Lower lobe of right lung (tissue), 2 donors: ENCODE measurements around the gene CA12. TPM values are rescaled to one million over a fixed set of nuclear protein-coding genes. Genes with fewer than 3 reads are reported as not detected.

Experiments
- ATAC-seq, 2 donors: fragments of 200-7000 bp; cut with Tn5 transposase; one replicate each; pipeline ENCODE4 v1.9.1; 2020 to 2022; ENCODE audit warnings: mild to moderate bottlenecking in 2 of 2, moderate library complexity in 2 of 2
- DNase-seq: peaks from one replicate; pipeline ENCODE4 v3.0.0-alpha.2; 2020
- H3K27ac ChIP-seq: fragments of 200-600 bp; one replicate; pipeline ENCODE4 v1.8.0; 2022
- H3K27me3 ChIP-seq: fragments of 200-600 bp; one replicate; pipeline ENCODE4 v1.8.0; 2022; ENCODE audit warnings: low read depth
- H3K36me3 ChIP-seq: fragments of 200-600 bp; one replicate; pipeline ENCODE4 v1.8.0; 2022; ENCODE audit warnings: mild to moderate bottlenecking
- H3K4me1 ChIP-seq: fragments of 200-600 bp; one replicate; pipeline ENCODE4 v1.8.0; 2022
- H3K4me3 ChIP-seq: fragments of 200-600 bp; one replicate; pipeline ENCODE4 v1.8.0; 2022; ENCODE audit warnings: mild to moderate bottlenecking
- H3K9me3 ChIP-seq: fragments of 200-600 bp; one replicate; pipeline ENCODE4 v1.8.0; 2022
- intact Hi-C: fragments of 100-400 bp; cut with DNase I; formaldehyde crosslinking; loops from one replicate; pipeline ENCODE4 v1.11.0; 2022
- total RNA-seq: library from RNA; stranded (reverse); fragmentation: NEBNext Ultra II Directional; extraction: Animal tissue kit (Norgen Biotek cat#: 25700); gene quantifications from one replicate; pipeline ENCODE4 v1.2.1, GENCODE V29; 2021
- TF ChIP-seq, protein P1 (sequence below): fragments of 200-600 bp; IDR thresholded peaks from one replicate; pipeline ENCODE4 v1.8.0; 2022; ENCODE audit warnings: antibody characterized with exemption, mild to moderate bottlenecking
- donor health status: DM: no; HTN: yes; CAD: no; lungs with severe emphysema.

CA12 gene
- total RNA-seq, 1 donor from 2014 or later = 4.9 TPM

DNA sequence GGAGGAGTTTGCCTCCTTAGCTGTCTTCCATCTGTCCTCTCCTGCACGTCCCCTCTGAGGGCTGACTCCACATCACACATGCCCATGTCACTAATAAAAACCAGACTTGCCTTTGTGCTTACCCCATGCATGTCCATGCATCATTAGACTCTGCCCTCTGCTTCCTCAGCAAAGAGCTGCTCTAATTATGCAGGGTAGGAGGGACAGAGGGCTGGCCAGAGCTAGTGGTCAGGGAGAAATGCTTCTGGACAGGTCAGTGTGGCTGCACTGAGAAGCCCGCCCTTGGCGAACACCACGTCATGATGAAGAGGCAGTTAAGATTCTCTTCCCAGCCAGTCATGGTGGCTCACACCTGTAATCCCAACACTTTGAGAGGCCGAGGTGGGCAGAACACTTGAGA, 8.9 kb downstream of the CA12 start:
- no peaks in the 10 kb centered on the region for H3K36me3 ChIP-seq
- intact Hi-C loops = no loop called here
- peaks cover 25% of the 10 kb centered on the region for H3K4me1 ChIP-seq
- H3K27me3 ChIP-seq = peaks cover under 1% of the 10 kb centered on the region
- DNase-seq (no peak), ATAC-seq (no peak)
- TF ChIP-seq, protein P1, sequence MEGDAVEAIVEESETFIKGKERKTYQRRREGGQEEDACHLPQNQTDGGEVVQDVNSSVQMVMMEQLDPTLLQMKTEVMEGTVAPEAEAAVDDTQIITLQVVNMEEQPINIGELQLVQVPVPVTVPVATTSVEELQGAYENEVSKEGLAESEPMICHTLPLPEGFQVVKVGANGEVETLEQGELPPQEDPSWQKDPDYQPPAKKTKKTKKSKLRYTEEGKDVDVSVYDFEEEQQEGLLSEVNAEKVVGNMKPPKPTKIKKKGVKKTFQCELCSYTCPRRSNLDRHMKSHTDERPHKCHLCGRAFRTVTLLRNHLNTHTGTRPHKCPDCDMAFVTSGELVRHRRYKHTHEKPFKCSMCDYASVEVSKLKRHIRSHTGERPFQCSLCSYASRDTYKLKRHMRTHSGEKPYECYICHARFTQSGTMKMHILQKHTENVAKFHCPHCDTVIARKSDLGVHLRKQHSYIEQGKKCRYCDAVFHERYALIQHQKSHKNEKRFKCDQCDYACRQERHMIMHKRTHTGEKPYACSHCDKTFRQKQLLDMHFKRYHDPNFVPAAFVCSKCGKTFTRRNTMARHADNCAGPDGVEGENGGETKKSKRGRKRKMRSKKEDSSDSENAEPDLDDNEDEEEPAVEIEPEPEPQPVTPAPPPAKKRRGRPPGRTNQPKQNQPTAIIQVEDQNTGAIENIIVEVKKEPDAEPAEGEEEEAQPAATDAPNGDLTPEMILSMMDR = no peak
- H3K9me3 ChIP-seq = no peaks in the 10 kb centered on the region
- no peak overlapping the region for H3K4me3 ChIP-seq
- no peak overlapping the region for H3K27ac ChIP-seq

DNA sequence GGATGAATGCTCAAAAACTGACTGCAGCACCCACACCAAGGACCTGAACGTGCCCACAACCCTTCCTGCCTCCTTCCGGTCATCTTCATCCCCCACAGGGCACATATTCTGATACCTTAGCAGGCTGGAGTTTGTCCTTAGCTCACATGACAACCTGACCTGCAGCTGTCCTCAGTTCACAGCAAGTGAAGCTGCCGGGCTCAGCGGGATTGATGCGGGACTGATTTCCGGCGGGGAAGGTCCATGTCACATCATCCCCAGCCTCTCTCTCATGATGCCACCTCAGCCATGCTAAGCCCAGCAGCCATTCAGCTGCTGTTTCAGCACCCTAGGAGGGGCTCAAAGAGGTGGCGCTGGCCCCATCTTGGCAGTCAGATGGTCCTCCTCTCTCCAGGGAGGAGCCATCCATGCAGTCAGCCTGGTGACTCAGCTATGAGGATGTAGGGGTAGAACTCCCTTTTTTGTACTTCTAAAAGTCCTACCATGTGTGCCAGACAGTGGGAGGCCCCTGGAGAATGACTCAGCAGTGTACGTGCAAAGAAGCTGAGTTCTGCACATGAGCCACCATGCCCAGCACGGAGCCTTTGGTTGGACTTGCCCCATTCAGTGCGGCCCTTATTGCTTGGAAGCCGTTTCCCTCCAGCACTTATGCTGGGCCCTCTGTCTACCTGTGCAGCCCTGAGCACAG, 9.5 kb downstream of the CA12 start:
- Histone ChIP-seq H3K27ac (no peak overlapping the region), H3K27me3 (no peaks in the 10 kb centered on the region), H3K4me1 (peaks cover 25% of the 10 kb centered on the region), H3K36me3 (no peaks in the 10 kb centered on the region), H3K9me3 (no peaks in the 10 kb centered on the region), H3K4me3 (no peak overlapping the region)
- ATAC-seq (peak in 1 of 2 donors; percentile 25), DNase-seq (no peak)
- TF ChIP-seq, protein P1 = no peak
- intact Hi-C loops = no loop called here

DNA sequence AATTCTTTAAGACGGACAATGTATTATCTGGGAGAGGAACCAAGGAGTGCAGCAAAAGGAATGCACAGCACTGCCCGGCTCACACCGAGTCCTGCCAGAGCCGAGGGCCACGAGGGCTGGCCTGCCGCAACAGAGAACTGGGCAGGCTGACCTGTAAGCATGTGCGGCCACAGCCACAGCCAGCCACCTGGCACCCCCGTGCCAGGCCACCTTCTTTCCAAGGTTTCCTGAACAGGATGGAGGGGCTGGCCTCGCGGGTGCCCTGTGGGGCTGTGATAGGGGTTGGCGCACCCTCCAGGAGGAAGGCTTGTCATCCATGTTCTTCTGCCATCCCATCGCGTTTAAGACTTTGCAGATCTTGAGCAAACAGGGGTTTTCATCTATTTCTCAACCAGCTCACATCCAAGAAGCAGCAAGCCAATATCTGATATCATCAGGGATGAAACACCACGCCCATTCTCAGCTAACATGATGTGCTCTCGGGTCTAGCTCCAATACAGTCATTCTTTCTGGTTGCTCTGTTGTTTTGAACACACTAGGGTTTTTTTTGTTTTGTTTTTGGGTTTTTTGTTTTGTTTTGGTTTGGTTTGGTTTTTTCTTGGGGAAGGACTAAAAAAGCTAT, 10.2 kb downstream of the CA12 start:
- no peak overlapping the region for H3K4me3 ChIP-seq
- H3K27ac ChIP-seq = peak overlapping the region; percentile 53
- no peaks in the 10 kb centered on the region for H3K9me3 ChIP-seq
- H3K27me3 ChIP-seq = no peaks in the 10 kb centered on the region
- no peaks in the 10 kb centered on the region for H3K36me3 ChIP-seq
- intact Hi-C loops = no loop called here
- DNase-seq = no peak
- H3K4me1 ChIP-seq = peaks cover 25% of the 10 kb centered on the region
- TF ChIP-seq, protein P1 = no peak
- peak in 1 of 2 donors; percentile 15 for ATAC-seq

DNA sequence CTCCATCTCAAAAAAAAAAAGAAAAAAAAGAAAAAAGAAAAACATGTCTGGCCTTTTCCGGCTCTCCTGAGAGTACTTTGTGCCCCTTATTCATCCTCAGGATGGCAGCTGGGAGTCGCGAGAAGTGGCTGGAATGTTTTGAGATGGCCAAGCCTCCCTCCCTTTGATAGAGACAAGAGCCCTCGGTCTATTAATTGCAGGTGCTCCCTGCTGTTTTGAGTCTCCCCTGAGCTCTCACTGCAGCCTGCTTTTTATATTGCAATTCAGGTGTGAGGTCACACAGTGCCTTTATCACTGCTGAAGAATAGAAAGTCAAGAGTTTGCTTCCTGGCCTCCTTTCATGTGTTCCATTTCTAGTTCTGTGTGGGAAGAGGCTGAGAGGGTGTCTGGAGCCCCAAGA, 10.9 kb downstream of the CA12 start:
- Histone ChIP-seq H3K9me3 (no peaks in the 10 kb centered on the region), H3K27me3 (no peaks in the 10 kb centered on the region), H3K36me3 (no peaks in the 10 kb centered on the region), H3K4me1 (peaks cover 25% of the 10 kb centered on the region), H3K27ac (peak overlapping the region; percentile 53), H3K4me3 (no peak overlapping the region)
- ATAC-seq = peak; percentile 31 to 63
- TF ChIP-seq, protein P1 = no peak
- no peak for DNase-seq
- intact Hi-C loops = no loop called here

DNA sequence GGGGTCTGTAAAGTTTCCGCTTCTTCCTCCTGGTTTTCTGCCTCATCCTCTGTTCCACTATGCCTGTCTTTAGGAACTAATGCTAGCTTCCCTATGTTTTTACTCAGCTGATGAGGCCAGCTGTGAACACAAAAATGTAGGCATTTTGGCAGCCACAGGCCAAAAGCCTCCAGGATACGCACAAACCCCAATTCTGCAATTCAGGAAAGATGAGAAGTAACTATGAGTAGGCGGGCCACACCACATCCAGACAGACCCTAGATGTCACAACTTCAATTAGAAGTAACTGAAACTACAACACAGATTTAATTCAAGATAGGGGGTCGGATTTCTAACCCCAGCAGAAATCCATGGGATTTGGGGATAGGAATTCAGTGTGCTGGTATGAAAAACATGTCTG, 11.9 kb downstream of the CA12 start:
- no peaks in the 10 kb centered on the region for H3K27me3 ChIP-seq
- intact Hi-C loops = no loop called here
- H3K27ac ChIP-seq = no peak overlapping the region
- H3K36me3 ChIP-seq = no peaks in the 10 kb centered on the region
- no peak overlapping the region for H3K4me3 ChIP-seq
- H3K9me3 ChIP-seq = no peaks in the 10 kb centered on the region
- TF ChIP-seq, protein P1 = no peak
- H3K4me1 ChIP-seq = peaks cover 17% of the 10 kb centered on the region
- ATAC-seq (no peak), DNase-seq (no peak)
